ENCODE results near the gene MMP19. TPM values are rescaled to one million over a fixed set of nuclear protein-coding genes. Genes with fewer than 3 reads are reported as not detected.
"Not testable (repeated sequence)": the region's sequence is repeated elsewhere in the genome, so short reads cannot be mapped to it uniquely, and the experiment has no call there.

Gene MMP19, protein sequence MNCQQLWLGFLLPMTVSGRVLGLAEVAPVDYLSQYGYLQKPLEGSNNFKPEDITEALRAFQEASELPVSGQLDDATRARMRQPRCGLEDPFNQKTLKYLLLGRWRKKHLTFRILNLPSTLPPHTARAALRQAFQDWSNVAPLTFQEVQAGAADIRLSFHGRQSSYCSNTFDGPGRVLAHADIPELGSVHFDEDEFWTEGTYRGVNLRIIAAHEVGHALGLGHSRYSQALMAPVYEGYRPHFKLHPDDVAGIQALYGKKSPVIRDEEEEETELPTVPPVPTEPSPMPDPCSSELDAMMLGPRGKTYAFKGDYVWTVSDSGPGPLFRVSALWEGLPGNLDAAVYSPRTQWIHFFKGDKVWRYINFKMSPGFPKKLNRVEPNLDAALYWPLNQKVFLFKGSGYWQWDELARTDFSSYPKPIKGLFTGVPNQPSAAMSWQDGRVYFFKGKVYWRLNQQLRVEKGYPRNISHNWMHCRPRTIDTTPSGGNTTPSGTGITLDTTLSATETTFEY
- 1.5 TPM for polyA plus RNA-seq (ENCODE audit: insufficient read length)
- long read RNA-seq, donor 1: 0 reads
- long read RNA-seq, donor 2, partial matches to known transcripts: 7 of 7 reads
- long read RNA-seq, donor 2, other reads (novel, unspliced or antisense): 0 of 7 reads
- long read RNA-seq, donor 3: 0 reads
- long read RNA-seq, donor 4: 0 reads
- long read RNA-seq, donor 5: 0 reads
- long read RNA-seq, donor 6: 0 reads
- long read RNA-seq, donor 7: 0 reads
- long read RNA-seq, donor 8, partial matches to known transcripts: 5 of 5 reads
- long read RNA-seq, donor 8, other reads (novel, unspliced or antisense): 0 of 5 reads

GRCh38 chr12:55842681-55843429 lies at the start of gene MMP19:
TSS of gene MMP19 (minus strand) at chr12:55842936. CDS start at chr12:55842830, 106 bp downstream.
- DNase-seq: no peak

DNA sequence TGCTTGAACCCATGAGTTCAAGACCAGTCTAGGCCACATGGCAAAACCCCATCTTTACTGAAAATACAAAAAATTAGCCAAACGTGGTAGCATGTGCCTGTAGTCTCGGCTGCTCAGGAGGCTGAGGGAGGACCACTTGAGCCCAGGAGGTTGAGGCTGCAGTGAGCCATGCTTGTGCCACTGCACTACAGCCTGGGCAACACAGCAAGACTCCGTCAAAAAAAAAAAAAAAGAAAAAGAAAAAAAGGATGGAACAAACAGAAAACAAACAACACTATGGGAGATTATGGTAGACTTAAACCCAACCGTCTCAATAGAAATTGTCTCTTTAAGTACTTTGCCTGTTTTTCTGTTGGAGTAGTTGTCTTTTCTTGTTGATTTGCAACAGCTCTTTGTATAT lies 48.6 kb upstream of the MMP19 start:
- DNase-seq: no peak

DNA sequence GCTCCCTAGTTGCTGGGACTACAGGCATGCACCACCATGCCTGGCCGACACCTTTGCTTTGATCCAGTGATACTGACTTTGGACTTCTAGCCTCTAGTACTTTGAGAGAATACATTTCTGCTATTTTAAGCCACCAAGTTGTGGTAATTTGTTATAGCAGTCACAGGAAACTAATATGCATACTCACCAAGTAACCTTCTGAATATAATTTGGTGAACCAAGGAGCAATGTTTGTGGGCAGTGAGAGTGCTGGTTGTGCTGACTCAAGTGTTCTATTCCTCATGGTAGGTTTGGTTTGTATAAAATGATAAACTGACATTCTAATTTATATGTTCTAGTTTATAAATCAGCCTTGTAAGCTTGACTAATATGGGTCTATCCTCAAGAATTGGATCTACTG lies 42.4 kb upstream of the MMP19 start:
- DNase-seq: no peak

DNA sequence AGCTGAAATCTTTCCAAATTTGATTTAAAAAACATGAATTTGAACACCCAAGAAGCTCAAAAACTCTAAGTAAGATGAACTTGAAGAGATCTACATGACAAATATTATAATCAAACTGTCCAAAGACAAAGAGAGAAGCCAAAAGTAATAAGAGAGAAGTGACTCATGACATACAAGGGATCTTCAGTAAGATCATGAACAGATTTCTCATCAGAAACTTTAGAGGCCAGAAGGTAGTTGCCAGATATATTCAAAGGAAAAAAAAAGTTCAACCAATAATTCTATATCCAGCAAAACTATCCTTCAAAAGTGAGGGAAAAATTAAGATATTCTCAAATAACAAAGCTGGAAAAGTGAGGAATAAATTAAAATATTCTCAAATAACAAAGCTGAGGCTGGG lies 35.1 kb upstream of the MMP19 start:
- no peak for DNase-seq

GRCh38 chr12:55875704-55876467 lies 33.1 kb upstream of the MMP19 start:
- no peak for DNase-seq

GRCh38 chr12:55874443-55874842 lies 31.7 kb upstream of the MMP19 start:
- DNase-seq: peak; percentile 12

- not testable (repeated sequence) for DNase-seq
These were observed 23.8 kb upstream of the MMP19 start for GRCh38 chr12:55866454-55867004.

GRCh38 chr12:55865327-55865726 lies 22.6 kb upstream of the MMP19 start:
- DNase-seq: no peak

DNA sequence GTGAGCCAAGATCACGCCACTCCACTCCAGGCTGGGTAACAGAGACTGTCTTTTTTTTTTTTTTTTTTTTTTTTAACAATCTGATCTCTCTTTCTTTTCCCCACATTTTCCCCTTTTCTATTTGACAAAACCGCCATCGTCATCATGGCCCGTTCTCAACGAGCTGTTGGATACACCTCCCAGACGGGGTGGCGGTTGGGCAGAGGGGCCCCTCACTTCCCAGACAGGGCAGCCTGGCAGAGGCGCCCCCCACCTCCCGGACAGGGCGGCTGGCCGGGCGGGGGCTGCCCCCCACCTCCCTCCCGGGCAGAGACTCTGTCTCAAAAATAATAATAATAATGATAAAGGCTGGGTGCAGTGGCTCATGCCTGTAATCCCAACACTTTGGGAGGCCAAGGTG lies 20.2 kb upstream of the MMP19 start:
- not testable (repeated sequence) for DNase-seq

- no peak for DNase-seq
These were observed 19.6 kb upstream of the MMP19 start for GRCh38 chr12:55862286-55862685.

- no peak for DNase-seq
These were observed 19.1 kb upstream of the MMP19 start for GRCh38 chr12:55861871-55862270.

- DNase-seq: no peak
These were observed 18.7 kb upstream of the MMP19 start for GRCh38 chr12:55861396-55861795.

- DNase-seq: no peak
These were observed 10.0 kb upstream of the MMP19 start for GRCh38 chr12:55852740-55853139.

DNA sequence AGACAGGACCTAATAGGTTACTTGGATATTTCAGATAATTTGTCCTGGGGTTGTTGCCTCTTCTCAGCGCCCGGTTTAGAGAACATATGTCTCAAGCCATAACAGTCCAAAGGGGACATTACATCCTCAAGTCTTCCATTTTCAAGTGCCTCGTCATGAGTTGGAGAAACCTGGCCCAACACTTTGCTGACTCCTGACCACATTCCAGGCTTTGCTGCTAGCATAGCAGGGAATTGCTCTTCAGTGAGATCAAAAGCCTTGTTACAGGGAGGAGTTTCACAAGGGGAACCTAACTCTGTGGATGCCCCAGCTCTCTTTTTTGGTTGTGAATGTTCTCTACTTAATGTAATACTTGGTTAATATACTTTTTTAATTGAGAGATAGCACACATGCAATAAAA lies 8.2 kb upstream of the MMP19 start:
- no peak for DNase-seq

DNA sequence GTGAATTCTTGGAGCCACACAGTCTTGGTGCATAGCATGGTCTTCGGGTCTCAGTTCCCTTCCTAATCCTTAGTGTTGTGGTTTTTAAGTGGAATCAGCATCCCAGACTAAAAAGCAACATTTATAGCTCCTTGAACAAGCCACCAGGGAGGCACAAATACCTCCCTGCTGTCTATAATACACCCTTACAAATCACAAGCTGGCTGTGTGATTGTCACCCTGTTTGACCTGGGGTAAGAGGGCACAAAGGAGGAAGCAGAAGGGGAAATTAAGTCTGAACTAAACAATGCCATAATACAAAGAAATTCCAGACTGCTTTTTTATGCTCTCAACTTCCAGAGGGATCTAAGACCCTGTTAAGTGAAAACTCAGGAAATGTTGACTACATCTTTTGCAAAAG lies 7.7 kb upstream of the MMP19 start:
- no peak for DNase-seq

GRCh38 chr12:55849616-55850343 lies 7.0 kb upstream of the MMP19 start:
- DNase-seq: no peak

DNA sequence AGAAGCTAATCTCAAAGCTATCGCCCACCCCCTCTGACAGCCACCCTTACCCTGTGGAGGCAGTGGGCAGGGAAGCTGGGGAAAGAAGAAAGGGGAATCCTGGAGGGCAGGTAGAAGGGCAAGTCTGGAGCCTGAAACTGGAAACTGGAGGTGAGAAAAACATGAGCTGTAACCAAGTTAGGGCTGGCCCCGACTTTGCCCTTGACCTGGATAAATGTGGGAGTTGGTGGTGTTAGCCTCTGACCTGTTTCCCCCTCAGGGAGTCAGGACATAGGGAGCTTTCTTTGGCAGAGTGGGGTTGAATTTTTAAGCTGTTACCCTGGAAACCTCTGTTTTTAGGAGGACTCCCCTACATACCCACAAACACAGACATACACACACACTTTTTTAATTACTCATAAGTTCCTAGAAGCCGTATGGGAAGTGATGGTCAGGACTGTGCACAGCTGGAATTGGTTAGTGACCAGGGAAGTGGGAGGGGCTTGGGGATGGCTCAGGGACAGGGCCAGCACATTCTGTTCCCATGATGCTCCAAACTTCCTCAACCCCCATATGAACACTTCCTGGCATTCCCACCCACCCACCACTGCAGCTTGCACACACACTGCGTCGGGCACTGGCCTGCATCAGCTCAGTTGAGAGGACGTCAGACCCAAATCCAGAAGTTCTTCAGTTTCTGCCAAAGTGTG lies 5.0 kb upstream of the MMP19 start:
- DNase-seq: peak; percentile 81

DNA sequence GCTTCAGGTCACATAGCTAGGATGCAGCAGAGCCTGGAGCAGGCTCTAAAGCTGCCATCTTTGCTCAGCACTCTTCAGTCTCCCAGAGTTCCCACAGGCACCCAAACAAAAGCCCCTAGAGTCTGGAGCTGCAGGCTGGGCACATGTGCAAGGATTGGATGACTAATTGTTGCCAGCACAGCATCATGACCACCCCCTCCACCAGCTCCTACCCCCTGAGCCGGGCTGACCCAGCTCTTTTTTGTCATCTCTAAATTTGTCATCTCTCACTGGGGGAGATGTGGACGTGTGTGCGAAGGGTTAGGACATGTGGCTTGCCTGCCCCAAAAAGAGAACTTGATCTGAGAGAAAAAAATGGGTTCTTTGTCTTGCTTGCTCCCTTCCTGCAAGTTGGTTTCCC lies 4.3 kb upstream of the MMP19 start:
- DNase-seq: no peak

- DNase-seq: no peak
These were observed 3.2 kb upstream of the MMP19 start for GRCh38 chr12:55845785-55846496.
